IMR-90 (cell line): ENCODE measurements around the gene SLC38A9. TPM values are rescaled to one million over a fixed set of nuclear protein-coding genes. Genes with fewer than 3 reads are reported as not detected.

Experiments
- ATAC-seq: fragments of 200-7000 bp; cut with Tn5 transposase; 2 replicates; pipeline ENCODE4 v1.9.1; 2020; ENCODE audit warnings: low read depth, mild to moderate bottlenecking, moderate library complexity
- BruUV-seq: library from RNA; stranded (reverse); fragments of 400-500 nt; replicated peaks from 2 replicates; lab custom pipeline; 2021; lab: Mats Ljungman, UMichigan
- CTCF ChIA-PET: fragments of 300-600 bp; formaldehyde crosslinking; extraction: SDS; loops from one replicate; lab custom pipeline; 2021; ENCODE audit warnings: antibody characterized with exemption; lab: Yijun Ruan, JAX
- POLR2A ChIA-PET: fragments of 300-600 bp; sonication (Branson Sonifier 250); formaldehyde crosslinking; loops from one replicate; lab custom pipeline; 2022; ENCODE audit warnings: antibody characterized with exemption; ENCODE audit not compliant: unreplicated experiment; lab: Charles Lee
- DNase-seq: peaks from one replicate; pipeline ENCODE4 v3.0.0; 2013
- H2AFZ ChIP-seq: replicated peaks from 2 replicates; pipeline ENCODE3; 2013; ENCODE audit warnings: low read length, mild to moderate bottlenecking; ENCODE audit not compliant: poor library complexity
- H2AK5ac ChIP-seq: 2 replicates; pipeline ENCODE4 v1.6.1; 2013; ENCODE audit warnings: low read depth, low read length, inconsistent platforms
- H2AK9ac ChIP-seq: replicated peaks from 2 replicates; pipeline ENCODE3; 2013; ENCODE audit warnings: mild to moderate bottlenecking, low read depth, low read length, moderate library complexity; ENCODE audit not compliant: poor library complexity
- H2BK120ac ChIP-seq: 2 replicates; pipeline ENCODE4 v1.6.1; 2013; ENCODE audit warnings: low read depth, low read length, inconsistent platforms
- H2BK15ac ChIP-seq: 3 replicates; pipeline ENCODE4 v1.6.1; 2013; ENCODE audit warnings: low read depth, low read length, inconsistent platforms
- H2BK20ac ChIP-seq: 2 replicates; pipeline ENCODE4 v1.6.1; 2013; ENCODE audit warnings: low read depth, mild to moderate bottlenecking, inconsistent platforms, low read length, moderate library complexity
- H2BK5ac ChIP-seq: 2 replicates; pipeline ENCODE4 v1.6.1; 2013; ENCODE audit warnings: mild to moderate bottlenecking, low read depth, low read length, inconsistent platforms; ENCODE audit not compliant: poor library complexity, severe bottlenecking
- H3K14ac ChIP-seq: replicated peaks from 2 replicates; pipeline ENCODE4 v1.6.1; 2013; ENCODE audit warnings: low read depth, low read length, inconsistent platforms
- H3K18ac ChIP-seq: 2 replicates; pipeline ENCODE4 v1.6.1; 2013; ENCODE audit warnings: low read depth, low read length, control low read depth
- H3K23ac ChIP-seq: 2 replicates; pipeline ENCODE4 v1.6.1; 2013; ENCODE audit warnings: low read depth, low read length, inconsistent platforms
- H3K27ac ChIP-seq: 2 replicates; pipeline ENCODE4 v1.5.1; 2013; ENCODE audit warnings: mild to moderate bottlenecking, control low read depth, low read length; ENCODE audit not compliant: insufficient read depth
- H3K27me3 ChIP-seq: 2 replicates; pipeline ENCODE4 v1.6.1; 2013; ENCODE audit warnings: low read length; ENCODE audit not compliant: control insufficient read depth, insufficient read depth
- H3K36me3 ChIP-seq: 2 replicates; pipeline ENCODE4 v1.6.1; 2013; ENCODE audit warnings: low read length, mixed read lengths; ENCODE audit not compliant: control insufficient read depth, insufficient read depth
- H3K4ac ChIP-seq: 2 replicates; pipeline ENCODE4 v1.6.1; 2013; ENCODE audit warnings: low read depth, low read length, inconsistent platforms
- H3K4me1 ChIP-seq: 2 replicates; pipeline ENCODE4 v1.6.1; 2013; ENCODE audit warnings: low read length, mixed read lengths; ENCODE audit not compliant: control insufficient read depth, insufficient read depth
- H3K4me2 ChIP-seq: 2 replicates; pipeline ENCODE4 v1.6.1; 2013; ENCODE audit warnings: low read depth, mild to moderate bottlenecking, control low read depth, low read length, moderate library complexity
- H3K4me3 ChIP-seq: 2 replicates; pipeline ENCODE4 v1.5.1; 2013; ENCODE audit warnings: low read depth, mild to moderate bottlenecking, control low read depth, low read length, moderate library complexity; ENCODE audit not compliant: insufficient read depth
- H3K56ac ChIP-seq: 2 replicates; pipeline ENCODE4 v1.6.1; 2013; ENCODE audit warnings: low read length, inconsistent platforms; ENCODE audit not compliant: insufficient read depth; ENCODE audit errors: extremely low read depth
- H3K79me1 ChIP-seq, 2 experiments: 2 replicates each; pipeline ENCODE4 v1.6.1; 2013; ENCODE audit warnings: low read length in 2 of 2, inconsistent platforms in 1 of 2, low read depth in 1 of 2
- H3K9ac ChIP-seq: 2 replicates; pipeline ENCODE4 v1.6.1; 2013; ENCODE audit warnings: low read depth, low read length, control low read depth
- H3K9me1 ChIP-seq: 2 replicates; pipeline ENCODE4 v1.6.1; 2013; ENCODE audit warnings: low read length, inconsistent platforms; ENCODE audit not compliant: insufficient read depth
- H3K9me3 ChIP-seq: 2 replicates; pipeline ENCODE4 v1.6.1; 2013; ENCODE audit warnings: low read length; ENCODE audit not compliant: control insufficient read depth, insufficient read depth
- H4K20me1 ChIP-seq: 2 replicates; pipeline ENCODE4 v1.6.1; 2013; ENCODE audit warnings: low read length, inconsistent platforms; ENCODE audit not compliant: insufficient read depth
- H4K5ac ChIP-seq: 2 replicates; pipeline ENCODE4 v1.6.1; 2013; ENCODE audit warnings: mild to moderate bottlenecking, low read depth, low read length, control low read depth
- H4K8ac ChIP-seq, 2 experiments: 2 replicates each; pipeline ENCODE4 v1.6.1; 2013; ENCODE audit warnings: low read depth in 2 of 2, low read length in 2 of 2, control low read depth in 1 of 2, inconsistent platforms in 1 of 2
- H4K91ac ChIP-seq: 2 replicates; pipeline ENCODE4 v1.6.1; 2013; ENCODE audit warnings: low read depth, low read length, inconsistent platforms; ENCODE audit not compliant: insufficient read depth
- BHLHE40 ChIP-seq: fragments of 150-350 bp; IDR thresholded peaks from 2 replicates; pipeline ENCODE4 v1.6.1; 2016; ENCODE audit warnings: mild to moderate bottlenecking, low read depth, low read length
- CEBPB ChIP-seq: IDR thresholded peaks from 2 replicates; pipeline ENCODE4 v1.6.1; 2012; ENCODE audit warnings: low read depth, low read length, improper control_type of control experiment
- CTCF ChIP-seq: conservative IDR thresholded peaks from 2 replicates; pipeline ENCODE4 v1.5.1; 2012; ENCODE audit warnings: mild to moderate bottlenecking, low read depth, low read length, improper control_type of control experiment
- ELK1 ChIP-seq: fragments of 150-350 bp; IDR thresholded peaks from 2 replicates; pipeline ENCODE4 v1.6.1; 2016; ENCODE audit warnings: low read depth, mild to moderate bottlenecking, low read length, moderate library complexity, borderline replicate concordance
- FOS ChIP-seq: fragments of 150-350 bp; IDR thresholded peaks from 2 replicates; pipeline ENCODE4 v1.6.1; 2016; ENCODE audit warnings: low read depth, low read length
- MAFK ChIP-seq: IDR thresholded peaks from 2 replicates; pipeline ENCODE4 v1.6.1; 2012; ENCODE audit warnings: low read depth, low read length, improper control_type of control experiment
- NFE2L2 ChIP-seq: fragments of 150-350 bp; IDR thresholded peaks from 2 replicates; pipeline ENCODE4 v1.6.1; 2016; ENCODE audit warnings: low read depth, mild to moderate bottlenecking, low read length
- RCOR1 ChIP-seq: IDR thresholded peaks from 2 replicates; pipeline ENCODE4 v1.6.1; 2012; ENCODE audit warnings: mild to moderate bottlenecking, low read length, improper control_type of control experiment; ENCODE audit not compliant: insufficient replicate concordance
- RFX5 ChIP-seq: IDR thresholded peaks from 2 replicates; pipeline ENCODE4 v1.8.0; 2012; ENCODE audit warnings: low read depth, mild to moderate bottlenecking, low read length, moderate library complexity
- SMC3 ChIP-seq: fragments of 150-350 bp; IDR thresholded peaks from 2 replicates; pipeline ENCODE4 v1.6.1; 2016; ENCODE audit warnings: low read depth, mild to moderate bottlenecking, antibody characterized with exemption, low read length, moderate library complexity
- WGBS, 2 experiments: methylation state at CpG; one replicate each; pipeline versions ENCODE4 v1.1.5 to v1.1.7; 2013; ENCODE audit warnings: missing lambda C conversion rate in 2 of 2; ENCODE audit not compliant: insufficient read length in 1 of 2; ENCODE audit errors: extremely low coverage in 2 of 2; 5-methylcytosine and 5-hydroxymethylcytosine counted together
- dilution Hi-C: fragments of 300-500 bp; cut with HindIII; formaldehyde crosslinking; loops from one replicate; pipeline ENCODE4 v1.14.3; 2018; ENCODE audit warnings: low sequenced_read_pairs; ENCODE audit not compliant: unreplicated experiment
- in situ Hi-C: fragments of 300-500 bp; cut with MboI; formaldehyde crosslinking; loops from 3 replicates; pipeline ENCODE4 v1.14.3; 2019; ENCODE audit warnings: low sequenced_read_pairs, inconsistent platforms, mixed read lengths
- intact Hi-C: fragments of 100-400 bp; cut with micrococcal nuclease; formaldehyde crosslinking; loops from 2 replicates; pipeline ENCODE4 v1.10.0; 2022
- polyA plus RNA-seq, 3 experiments: library from polyadenylated mRNA; depleted of rRNA; stranded (reverse); fragments of >200 nt; gene quantifications; 2 replicates each; pipeline ENCODE4 v1.2.3, GENCODE V29; 2012; ENCODE audit warnings: low replicate concordance in 1 of 3
- total RNA-seq: library from RNA; depleted of rRNA; stranded (reverse); fragments of >200 nt; gene quantifications from 2 replicates; pipeline ENCODE4 v1.2.3, GENCODE V29; 2012

Gene SLC38A9
- total and polyA plus RNA-seq, 2 of the 4 experiments (the other 2 are of a cell fraction): 10.5 to 24.2 TPM

- ChIA-PET POLR2A (no interaction called here), CTCF (interaction anchor here (0.6 kb wide), 1 partner anchor 11 kb away, joined by 3 read pairs; no protein-coding TSS in a partner anchor)
- DNase-seq: no peak
- no peaks in the 10 kb centered on the region for H3K9me1 ChIP-seq
- no peaks in the 10 kb centered on the region for H3K4me1 ChIP-seq
- no CpG with 5 or more reads among the region's 3 CpGs for WGBS, 2 experiments
- H2BK15ac ChIP-seq: no peak overlapping the region
- H3K9me3 ChIP-seq: no peaks in the 10 kb centered on the region
- no peak overlapping the region for H3K4me3 ChIP-seq
- no peak overlapping the region for H3K14ac ChIP-seq
- TF ChIP-seq MAFK (no peak), CTCF (no peak), FOS (no peak), SMC3 (no peak), RFX5 (no peak), BHLHE40 (no peak), RCOR1 (no peak), CEBPB (no peak), ELK1 (no peak), NFE2L2 (no peak)
- in situ Hi-C loops: no loop called here
- no peak overlapping the region for H2AFZ ChIP-seq
- intact Hi-C loops: loop anchor here (5.0 kb wide), 1 partner anchor 47 kb away; no protein-coding TSS in a partner anchor
- no peaks in the 10 kb centered on the region for H3K36me3 ChIP-seq
- H3K79me1 ChIP-seq: no peaks in the 10 kb centered on the region
- H3K23ac ChIP-seq: no peak overlapping the region
- dilution Hi-C loops: no loop called here
- no peak overlapping the region for H3K27ac ChIP-seq
- H2BK20ac ChIP-seq: no peak overlapping the region
- H4K8ac ChIP-seq: no peak overlapping the region
- H3K56ac ChIP-seq: no peak overlapping the region
- H3K4ac ChIP-seq: no peak overlapping the region
- H2BK5ac ChIP-seq: no peak overlapping the region
- H2BK120ac ChIP-seq: no peak overlapping the region
- BruUV-seq: no TSS peak
- no peak for ATAC-seq
- H4K20me1 ChIP-seq: no peaks in the 10 kb centered on the region
- H2AK9ac ChIP-seq: no peak overlapping the region
- no peak overlapping the region for H3K18ac ChIP-seq
- H3K9ac ChIP-seq: no peak overlapping the region
- H4K91ac ChIP-seq: no peak overlapping the region
- H2AK5ac ChIP-seq: no peak overlapping the region
- no peak overlapping the region for H4K5ac ChIP-seq
- peaks cover 3% of the 10 kb centered on the region; the same call in 1 of the 2 replicates for H3K27me3 ChIP-seq
- H3K4me2 ChIP-seq: no peak overlapping the region
Measured at GRCh38 chr5:55720188-55720703, 8.1 kb upstream of the SLC38A9 start.
